GM19043 (cell line): ENCODE data around the gene DUSP28.
"Not testable (repeated sequence)": the region's sequence is repeated elsewhere in the genome, so short reads cannot be mapped to it uniquely, and the experiment has no call there.

Experiments used
- ATAC-seq: cut with Tn5 transposase; IDR thresholded peaks from one replicate; pipeline ENCODE4 v1.9.1; 2021; ENCODE audit warnings: low read depth; ENCODE audit not compliant: unreplicated experiment

The DUSP28 gene

DNA sequence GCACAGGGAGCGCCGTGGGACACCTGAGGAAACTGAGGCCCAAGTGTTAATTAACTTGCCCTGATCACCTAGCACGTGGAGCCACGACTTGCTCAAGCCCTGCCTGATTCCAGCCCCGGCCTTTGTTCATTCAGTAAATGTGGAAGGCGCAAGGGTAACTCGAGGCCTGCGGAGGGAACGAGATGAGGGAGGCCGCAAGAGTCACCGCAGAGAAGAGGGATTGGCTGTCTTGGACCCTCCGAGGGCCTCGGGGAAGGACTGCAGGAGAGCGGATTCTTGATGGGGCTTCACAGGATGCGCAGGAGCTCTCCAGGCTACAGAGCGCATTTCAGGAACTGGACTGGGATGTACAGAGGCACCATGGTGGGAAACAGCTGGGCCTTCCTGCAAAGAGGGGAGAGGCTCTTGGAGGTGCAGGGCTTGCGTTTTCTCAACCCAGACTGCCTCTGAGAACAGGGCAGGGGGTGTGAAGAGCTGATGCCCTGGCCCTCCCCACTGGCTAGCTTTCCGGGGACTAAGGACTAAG lies 1.9 kb upstream of the DUSP28 start:
- ATAC-seq, result no peak

DNA sequence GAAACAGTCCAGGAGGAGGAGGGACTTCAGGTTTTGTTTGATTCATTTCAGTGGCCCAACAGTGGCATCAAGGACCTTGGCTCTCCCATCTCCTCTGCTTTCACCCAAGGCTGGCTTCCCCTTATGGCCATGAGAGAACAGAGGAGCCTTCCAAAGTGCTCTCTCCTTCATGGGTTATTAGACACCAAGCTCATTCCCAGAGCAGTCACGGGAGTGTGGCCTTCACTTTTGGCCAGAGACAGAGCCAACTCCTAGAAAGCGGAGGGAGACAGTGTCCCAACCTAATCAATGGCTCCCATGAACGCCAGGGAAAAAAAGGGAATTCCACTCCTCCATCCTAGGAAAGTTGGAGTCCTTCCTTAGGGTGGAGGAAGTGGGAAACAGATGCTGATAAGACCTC lies 871 bp upstream of the DUSP28 start:
- no peak for ATAC-seq

DNA sequence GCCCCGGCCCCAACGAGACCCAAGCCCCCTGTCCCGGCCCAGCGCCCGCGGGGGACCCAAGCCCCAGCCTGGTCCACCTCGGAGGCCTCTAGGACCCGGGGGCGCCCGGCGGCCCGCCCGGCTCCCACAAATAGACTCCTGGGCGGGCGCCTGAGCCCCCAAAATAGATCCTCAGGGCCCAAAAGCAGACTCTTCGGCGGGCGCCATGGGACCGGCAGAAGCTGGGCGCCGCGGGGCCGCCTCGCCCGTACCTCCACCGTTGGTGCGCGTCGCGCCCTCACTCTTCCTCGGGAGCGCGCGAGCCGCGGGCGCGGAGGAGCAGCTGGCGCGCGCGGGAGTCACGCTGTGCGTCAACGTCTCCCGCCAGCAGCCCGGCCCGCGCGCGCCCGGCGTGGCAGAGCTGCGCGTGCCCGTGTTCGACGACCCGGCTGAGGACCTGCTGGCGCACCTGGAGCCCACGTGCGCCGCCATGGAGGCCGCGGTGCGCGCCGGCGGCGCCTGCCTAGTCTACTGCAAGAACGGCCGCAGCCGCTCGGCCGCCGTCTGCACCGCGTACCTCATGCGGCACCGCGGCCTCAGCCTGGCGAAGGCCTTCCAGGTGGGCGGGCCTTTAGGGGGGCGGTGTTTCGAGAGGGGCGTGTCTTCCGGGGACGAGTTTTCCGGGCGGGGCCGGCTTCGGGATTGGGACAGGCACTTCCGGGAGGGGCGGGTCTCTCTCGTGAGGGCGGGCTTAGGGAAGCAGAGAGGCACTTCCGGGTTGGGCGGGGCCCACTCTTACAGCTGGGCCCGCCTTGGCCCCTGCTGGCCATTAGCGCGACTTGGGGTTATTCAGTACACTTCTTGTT lies 545 bp downstream of the DUSP28 start:
- ATAC-seq, result peak; percentile 51

DNA sequence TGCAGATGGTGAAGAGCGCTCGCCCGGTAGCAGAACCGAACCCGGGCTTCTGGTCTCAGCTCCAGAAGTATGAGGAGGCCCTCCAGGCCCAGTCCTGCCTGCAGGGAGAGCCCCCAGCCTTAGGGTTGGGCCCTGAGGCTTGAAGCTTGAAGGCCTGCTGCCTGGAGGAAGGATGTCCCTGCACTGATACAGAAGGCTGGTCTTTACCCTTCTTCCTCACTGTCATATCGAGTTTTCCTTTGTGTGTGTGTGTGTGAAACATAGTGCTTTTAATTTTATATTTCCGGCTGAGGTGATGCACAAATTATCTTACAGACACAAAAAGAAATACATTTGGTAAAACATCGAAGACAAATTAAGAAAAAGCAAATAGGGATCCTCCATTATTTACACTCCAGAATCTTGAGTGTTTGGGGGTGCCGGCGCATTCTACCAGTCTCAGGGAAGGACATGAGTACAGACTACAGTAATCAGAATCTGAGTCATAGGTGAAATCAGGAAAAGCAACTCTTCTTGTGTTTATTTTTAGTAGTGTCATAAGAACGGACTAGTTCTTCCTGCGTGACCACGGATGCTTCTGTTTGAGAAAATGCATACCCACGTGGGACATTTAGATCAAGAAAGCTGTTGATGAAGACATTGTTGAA lies 1.3 kb downstream of the DUSP28 start:
- ATAC-seq, result peak; percentile 2

DNA sequence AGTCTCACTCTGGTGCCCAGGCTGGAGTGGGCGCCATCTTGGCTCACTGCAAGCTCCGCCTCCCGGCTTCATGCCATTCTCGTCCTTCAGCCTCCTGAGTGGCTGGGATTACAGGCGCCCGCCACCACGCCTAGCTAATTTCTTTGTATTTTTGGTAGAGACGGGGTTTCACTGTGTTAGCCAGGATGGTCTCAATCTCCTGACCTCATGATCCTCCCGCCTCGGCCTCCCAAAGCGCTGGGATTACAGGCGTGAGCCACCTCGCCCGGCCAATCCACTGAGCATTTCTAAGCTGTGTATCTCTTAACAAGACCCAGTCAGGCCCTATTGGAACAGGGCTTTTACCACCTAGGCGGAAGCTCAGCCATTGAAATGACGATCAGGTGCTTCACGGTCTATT lies 3.1 kb downstream of the DUSP28 start:
- ATAC-seq, result not testable (repeated sequence)

DNA sequence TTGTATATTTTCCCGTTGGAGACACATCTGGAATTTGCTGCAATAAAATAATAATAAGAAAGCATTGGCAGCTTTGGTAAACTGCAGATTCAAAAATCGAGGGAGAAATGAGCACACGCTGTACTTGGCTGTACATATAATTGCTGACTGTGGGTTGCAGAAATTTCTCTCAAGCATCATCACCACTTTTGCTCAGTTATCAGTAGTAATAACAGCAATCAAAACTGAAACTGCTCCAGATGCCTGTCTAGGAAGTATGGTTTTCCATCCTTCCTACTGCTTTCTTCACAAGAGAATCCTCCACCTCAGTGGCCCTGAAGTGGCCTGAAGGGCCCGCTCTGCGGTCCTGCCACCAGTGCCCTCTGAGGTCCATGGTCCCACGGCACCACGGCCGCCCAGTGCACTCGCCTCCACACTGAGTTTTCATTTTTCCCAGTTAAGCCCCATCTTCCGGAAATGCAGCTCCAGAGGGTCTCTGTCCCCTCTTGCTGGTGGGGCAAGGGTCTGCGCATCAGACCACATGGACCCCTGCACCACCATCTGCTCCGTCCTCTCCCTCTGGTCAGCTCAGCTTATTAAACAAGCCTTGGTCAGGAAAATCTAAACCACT lies 3.9 kb downstream of the DUSP28 start:
- ATAC-seq, result no peak

DNA sequence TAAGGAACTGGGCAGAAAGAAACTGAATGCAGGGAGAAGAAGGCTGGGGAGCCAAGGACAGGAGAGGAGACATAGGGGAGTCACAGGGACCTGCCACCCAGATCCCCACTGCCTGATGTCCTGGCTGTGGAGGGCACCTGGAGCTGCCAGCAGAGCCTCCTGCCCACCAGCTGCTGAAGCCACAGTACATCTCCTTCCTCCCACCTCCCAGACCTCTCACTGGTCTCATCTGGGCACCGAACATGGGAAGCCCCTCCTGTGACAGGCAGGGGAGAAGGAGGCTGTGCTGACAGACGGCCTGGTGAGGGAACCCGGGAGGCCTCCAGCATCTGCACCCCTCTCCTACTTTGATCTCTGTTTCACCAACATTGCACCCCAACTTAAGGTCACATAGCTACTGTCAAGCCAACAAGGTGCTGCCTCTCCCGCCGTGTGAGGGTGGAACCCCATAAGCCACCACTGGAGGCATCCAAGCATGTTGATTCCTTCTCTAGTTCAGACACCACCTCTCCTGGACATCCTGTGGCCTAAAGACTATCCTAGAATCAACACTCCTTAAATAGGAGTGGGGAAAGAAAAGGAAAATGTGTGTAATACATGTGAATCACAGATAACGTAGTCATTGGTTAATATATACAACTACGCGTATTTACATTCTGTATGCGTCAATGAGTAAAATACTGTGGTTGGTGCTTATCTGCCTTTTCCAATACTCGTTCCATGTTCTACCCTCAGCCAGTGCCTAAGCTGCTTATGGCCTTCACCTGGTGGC lies 4.6 kb downstream of the DUSP28 start:
- ATAC-seq, result no peak

DNA sequence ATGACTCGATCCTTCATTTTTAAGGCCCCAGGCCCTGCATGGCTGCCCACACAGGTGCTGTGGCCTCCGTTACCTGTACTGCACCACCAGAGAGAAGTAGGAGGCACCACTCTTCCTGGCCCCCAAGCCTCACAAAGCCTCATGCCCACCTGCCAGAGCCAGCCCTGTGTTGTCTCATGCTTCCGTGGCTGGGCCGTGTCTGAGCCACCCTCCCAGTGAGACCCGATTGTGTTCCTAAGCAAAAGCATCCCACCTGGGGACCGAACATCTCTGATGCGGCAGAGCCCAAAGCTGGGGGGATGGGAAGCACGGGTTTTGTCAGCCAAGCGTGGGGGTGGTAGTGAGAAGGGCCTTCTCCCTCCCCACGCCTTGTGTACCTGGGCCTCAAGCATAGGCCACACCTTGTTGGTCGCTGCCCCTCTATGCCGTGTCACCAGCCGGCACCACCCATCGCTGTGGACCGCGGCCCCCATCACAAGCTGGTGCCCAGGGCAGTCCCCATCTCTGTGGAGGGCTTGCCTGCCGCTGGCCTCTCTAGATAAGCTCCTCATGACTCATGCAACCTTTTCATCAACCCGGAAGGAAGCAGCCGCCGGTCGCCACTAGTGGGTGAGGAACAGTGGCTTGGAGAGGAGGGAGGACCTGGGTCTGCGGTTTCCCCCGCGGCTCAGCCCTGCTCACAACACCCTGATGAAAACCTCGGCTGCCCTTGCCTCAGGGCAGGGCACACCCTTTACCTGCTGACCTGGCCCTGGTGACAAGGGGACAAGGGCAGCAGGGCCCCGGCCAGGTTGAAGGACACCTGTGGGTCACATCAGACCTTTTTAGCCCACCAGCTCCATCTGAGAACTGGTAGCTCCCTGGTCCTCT lies 5.4 kb downstream of the DUSP28 start:
- ATAC-seq, result peak; percentile 16

DNA sequence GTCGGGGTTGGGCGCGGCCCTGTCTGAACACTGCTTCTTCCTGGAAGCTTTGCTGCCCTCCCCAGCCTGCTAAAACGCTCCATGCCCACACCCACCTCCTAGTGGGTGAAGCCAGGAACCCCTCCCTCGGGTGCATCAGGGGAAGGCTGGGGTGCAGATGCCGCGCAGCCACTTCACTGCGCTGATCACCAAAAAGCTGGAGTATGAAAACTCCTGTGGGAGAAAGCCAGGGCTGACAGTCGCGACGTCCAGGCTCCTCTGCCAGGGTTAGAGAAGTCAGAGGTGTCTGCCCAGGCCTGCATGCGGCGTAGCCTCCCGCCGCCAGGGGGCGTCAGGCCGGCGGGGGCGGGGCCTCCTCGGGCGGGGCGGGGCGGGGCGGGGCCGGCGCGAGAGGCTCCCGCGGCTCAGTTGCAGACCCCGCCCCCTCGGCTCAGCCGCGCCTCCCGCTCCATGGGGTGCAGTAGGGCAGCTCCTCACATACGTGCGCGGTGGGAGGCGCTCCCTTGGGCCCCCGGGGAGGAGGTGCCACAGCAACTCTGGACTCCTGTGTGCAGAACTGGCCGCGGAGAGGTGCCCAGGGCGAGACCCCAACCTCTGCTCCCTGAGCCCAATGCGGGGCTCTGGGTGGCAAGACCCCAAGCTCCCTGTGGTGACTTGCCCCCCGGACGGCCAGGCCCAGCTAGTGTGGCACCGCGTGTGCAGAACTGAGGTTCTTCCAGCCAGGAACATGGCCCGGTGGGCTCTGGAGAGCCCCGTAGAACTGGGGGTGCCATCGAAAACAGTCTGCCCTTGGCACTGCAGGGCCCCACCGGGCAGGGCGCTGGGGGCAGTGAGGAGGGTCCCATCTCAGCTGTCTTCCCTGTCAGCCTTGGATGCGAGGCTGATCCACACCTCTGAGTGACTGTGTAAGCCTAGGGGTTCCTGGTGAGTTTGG lies 6.3 kb downstream of the DUSP28 start:
- ATAC-seq, result peak; percentile 52

DNA sequence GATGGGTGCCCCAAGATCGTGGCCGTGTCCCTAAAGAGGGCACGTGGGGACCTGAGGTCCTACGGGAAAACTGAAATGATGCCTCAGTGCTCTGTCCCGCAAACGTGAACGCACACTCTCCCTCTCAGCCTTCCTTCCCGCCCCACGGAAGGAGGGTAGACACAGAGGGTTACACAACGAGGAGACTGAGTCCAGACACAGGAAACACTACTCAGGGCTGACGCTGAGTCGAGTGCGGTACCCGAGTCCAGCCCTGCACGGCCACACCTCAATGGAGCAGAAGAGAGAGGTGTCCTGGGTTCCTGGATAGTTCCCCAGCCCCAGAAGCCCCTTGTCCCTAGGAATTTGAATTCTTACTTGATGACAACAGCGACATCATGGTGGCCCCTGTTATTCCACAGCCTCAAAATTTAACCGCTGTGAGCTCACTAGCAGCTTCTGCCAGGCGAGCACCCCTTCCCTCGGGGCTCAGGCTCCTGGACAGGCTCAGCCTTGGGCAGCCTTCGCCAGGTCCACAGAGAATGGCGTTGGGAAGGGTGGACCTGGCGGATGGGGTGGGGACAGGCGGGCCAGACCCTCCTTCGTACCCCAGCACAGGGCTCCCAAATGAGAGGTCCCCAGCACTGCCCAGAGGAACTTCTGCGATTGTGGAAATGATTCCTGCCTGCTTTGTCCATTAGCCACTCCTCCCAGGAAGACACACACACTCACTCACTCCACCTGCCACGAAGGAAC lies 7.1 kb downstream of the DUSP28 start:
- no peak for ATAC-seq

DNA sequence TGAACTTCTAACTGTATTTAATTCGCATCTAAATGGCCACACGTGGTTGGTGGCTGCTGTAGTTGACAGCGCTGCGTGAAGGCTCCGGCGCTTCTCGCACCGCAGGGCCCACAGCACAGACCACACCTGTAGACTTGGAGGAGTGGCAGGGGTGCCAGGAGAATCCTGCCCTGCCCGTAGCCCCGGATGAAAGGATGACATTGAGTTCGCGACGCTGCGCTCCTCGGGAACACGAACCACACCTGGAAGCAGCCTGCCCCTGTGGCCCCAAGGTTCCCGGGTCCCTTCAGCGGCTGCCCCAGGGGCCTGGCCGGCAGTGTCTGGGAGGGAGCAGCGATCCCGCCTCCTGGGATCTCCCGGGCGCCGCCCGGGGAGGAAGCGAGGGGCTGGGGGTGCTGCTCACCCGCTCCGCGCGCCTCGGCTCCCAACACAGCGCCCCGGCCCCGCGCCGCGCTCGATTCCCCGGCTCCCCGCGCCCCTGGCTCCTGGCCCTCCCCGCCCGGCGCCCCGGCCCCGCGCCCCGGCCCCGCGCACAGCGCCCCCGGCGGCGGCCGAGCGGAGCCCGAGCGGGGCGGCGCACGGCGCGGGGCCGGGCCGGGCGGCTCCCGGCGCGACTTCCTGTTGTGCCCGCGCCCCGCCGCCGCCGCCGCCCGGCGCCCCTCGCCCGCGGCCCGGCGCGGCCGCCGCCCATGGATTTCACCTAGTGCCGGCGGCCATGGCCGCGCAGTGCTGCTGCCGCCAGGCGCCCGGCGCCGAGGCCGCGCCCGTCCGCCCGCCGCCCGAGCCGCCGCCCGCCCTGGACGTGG lies 7.9 kb downstream of the DUSP28 start, which contains the start of gene RNPEPL1:
Gene RNPEPL1 (plus strand): TSS at position 613 of the 806 bp plus-strand sequence. CDS start 103 bp downstream, at position 716.
- ATAC-seq, result no peak

DNA sequence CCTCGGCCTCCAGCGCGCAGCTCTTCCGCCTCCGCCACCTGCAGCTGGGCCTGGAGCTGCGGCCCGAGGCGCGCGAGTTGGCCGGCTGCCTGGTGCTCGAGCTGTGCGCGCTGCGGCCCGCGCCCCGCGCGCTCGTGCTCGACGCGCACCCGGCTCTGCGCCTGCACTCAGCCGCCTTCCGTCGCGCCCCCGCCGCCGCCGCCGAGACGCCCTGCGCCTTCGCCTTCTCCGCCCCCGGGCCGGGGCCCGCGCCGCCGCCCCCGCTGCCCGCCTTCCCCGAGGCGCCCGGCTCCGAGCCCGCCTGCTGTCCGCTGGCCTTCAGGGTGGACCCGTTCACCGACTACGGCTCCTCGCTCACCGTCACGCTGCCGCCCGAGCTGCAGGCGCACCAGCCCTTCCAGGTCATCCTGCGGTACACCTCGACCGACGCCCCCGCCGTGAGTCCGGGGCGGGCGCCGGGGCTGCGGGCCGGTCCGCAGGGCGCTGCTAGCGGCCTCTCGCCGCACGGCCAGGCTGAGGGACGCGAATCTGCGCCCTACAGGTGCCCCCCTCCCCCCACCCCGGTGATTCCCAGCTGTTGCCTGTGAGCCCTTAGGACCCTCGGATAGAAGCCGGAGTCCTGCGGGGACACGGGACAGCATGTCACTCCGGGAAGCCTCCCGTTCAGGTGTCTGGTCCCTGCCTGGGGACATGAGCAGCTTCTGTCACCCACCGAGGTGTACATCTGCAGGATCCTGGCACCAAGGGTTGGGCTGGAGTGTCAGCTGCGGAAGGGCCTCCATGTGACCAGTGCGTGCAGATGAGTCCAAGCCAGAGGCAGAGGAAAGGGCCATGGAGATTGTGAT lies 8.7 kb downstream of the DUSP28 start:
- no peak for ATAC-seq

DNA sequence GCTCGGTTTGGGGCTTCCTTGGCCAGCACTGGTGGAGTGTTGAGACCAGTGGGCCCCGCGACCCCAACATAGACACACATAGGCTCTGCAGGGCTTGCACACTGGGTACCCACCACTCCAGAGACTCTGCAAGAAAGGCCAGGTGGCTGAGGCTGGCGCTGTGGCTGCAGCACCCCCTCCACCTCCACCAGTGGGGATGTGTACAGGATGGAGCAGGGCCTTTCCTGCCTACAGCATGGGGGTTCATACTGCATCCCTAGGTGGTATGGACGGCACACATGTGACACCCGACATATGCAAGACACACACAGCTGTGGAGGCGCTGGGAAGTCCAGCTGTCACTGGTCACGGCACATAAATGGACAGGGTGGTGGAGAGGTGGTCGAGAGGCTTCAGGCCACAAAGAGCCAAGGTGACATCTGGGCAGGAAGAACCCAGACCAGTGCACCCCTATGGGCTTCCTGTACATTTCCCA lies 9.4 kb downstream of the DUSP28 start:
- ATAC-seq, result no peak

DNA sequence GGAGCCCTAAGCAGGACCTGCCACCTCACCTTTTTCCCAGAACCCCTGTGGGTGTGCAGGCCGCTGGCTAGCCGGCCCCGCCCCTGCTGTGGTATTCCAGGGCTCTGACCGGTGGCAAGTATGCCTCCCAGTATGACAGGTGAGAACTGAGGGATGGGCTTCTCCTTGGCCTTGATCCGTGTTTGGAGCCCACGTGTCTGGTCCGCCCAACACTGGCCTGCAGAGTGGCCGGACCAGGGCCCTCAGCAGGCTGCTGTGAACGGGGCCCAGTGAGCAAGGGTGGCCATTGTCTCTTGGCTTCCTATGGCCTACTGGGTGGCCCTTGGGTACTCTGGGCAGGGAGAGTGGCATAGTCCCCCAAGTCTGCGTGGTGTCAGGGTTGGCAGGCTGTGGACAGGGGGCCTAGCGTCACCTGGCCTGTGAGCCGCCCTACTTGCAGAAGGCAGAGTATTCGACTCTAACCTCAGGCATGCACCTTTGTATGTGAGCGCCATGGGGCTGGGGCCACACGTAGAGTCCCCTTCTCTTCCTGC lies 9.9 kb downstream of the DUSP28 start:
- no peak for ATAC-seq

DNA sequence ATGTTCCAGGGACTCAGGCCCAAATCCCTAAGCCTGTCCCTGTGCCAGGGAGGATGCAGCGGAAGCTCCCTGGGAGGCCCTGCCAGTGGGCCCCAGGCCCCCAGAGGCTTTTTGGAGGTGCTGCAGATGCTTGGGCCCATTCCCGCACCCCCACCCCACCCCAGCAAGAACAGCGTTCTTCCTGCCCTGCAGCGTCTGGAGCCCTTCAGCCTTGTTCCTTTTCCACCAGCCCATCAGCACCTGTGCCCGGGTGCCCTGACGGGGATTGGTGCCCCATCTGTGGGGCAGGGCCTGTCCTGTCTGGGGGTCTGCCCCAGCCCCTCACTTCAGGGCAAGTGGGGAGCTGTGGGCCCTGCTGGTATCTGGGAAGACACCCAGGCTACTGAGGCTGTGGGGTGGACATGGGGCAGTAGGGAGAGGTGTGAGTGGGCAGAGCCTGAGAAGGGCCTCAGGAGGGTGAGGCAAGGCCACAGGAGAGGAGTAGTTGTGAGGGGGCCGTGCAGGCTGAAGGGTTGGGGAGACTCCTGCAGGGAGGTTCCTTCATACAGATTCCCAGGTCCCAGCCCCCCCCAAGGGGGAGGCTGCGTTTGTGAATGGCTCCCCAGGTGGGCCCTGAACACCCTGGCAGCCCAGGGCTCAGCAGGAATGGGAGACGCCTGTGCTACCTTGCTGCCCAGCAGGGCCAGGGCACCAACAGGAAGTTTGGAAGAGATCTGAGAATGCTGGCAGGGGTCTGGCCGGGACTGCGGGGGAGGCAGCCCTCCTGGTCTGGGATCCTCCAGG lies 10.6 kb downstream of the DUSP28 start:
- no peak for ATAC-seq
